ENCODE results near the gene INPP5A.
"Not testable (repeated sequence)": the region's sequence is repeated elsewhere in the genome, so short reads cannot be mapped to it uniquely, and the experiment has no call there.

INPP5A gene

GRCh38 chr10:132815168-132815857, 277.7 kb downstream of the INPP5A start:
- DNase-seq (ENCODE audit: low read depth in 3 of 3): no peak

- no peak for DNase-seq (ENCODE audit: low read depth in 3 of 3)
Observed at GRCh38 chr10:132816718-132817117, 279.1 kb downstream of the INPP5A start.

- DNase-seq (ENCODE audit: low read depth in 3 of 3): no peak
Observed at GRCh38 chr10:132817701-132818211, 280.2 kb downstream of the INPP5A start.

DNA sequence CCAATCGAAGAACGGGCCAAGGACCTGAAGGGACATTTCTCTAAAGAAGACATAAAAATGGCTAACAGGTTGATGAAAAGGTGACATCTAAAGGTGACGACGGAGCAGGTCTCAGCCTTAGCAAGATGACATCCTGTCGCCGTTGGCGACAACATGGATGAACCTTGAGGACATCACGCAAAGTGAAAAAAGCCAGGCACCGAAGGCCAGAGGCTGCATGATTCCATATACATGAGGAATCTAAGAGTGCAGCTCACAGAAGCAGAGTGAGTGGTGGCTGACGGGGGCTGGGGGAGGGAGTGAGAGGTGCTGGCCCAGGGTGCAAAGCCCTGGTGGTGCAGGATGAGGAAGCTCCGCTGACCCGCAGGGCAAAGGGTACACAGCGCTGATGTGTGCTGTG, 282.5 kb downstream of the INPP5A start:
- DNase-seq (ENCODE audit: low read depth in 3 of 3): no peak

- not testable (repeated sequence) for DNase-seq (ENCODE audit: low read depth in 3 of 3)
Observed at GRCh38 chr10:132825783-132826523, 288.4 kb downstream of the INPP5A start.

GRCh38 chr10:132826524-132827422, 289.2 kb downstream of the INPP5A start:
- no peak for DNase-seq (ENCODE audit: low read depth in 3 of 3)

DNA sequence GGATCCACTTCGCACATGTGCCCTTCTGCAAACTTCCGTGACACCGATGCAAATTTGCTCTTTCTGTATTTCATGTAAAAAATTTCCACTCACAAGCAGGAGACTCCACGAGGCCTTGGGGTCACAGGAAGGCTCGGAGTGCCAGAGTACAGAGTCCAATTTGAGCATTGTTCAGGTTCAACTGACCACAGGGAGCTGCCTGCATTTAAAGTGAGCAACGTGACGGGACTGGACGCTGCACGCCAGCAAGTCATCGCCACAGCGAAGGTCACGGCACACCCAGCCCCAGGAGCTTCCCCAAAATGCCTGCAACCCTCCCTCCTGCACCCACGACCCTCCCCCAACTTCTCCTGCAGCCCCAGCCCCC, 289.8 kb downstream of the INPP5A start:
- DNase-seq (ENCODE audit: low read depth in 3 of 3): no peak

- DNase-seq (ENCODE audit: low read depth in 3 of 3): no peak
Observed at GRCh38 chr10:132827861-132828539, 290.4 kb downstream of the INPP5A start.

GRCh38 chr10:132828681-132829080, 291.1 kb downstream of the INPP5A start:
- no peak for DNase-seq (ENCODE audit: low read depth in 3 of 3)

DNA sequence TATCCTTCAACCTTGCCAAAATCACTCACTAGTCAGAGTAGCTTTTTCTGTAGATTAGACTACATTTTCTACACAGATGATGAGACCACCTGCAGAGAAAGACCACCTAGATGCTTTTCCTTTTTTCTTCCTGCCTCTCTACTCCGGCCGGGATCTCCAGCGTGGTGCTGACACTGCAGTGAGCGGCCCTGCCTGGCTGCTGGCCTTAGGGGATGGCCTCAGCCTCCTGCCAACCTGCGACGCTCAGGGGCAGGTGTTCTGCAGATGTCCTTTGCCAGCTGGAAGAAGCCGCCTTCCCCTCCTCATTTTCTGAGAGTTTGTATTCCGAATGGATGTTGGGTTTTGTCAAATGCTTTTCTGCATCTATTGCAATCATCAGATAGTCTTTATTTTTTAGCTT, 291.8 kb downstream of the INPP5A start:
- no peak for DNase-seq (ENCODE audit: low read depth in 3 of 3)

DNA sequence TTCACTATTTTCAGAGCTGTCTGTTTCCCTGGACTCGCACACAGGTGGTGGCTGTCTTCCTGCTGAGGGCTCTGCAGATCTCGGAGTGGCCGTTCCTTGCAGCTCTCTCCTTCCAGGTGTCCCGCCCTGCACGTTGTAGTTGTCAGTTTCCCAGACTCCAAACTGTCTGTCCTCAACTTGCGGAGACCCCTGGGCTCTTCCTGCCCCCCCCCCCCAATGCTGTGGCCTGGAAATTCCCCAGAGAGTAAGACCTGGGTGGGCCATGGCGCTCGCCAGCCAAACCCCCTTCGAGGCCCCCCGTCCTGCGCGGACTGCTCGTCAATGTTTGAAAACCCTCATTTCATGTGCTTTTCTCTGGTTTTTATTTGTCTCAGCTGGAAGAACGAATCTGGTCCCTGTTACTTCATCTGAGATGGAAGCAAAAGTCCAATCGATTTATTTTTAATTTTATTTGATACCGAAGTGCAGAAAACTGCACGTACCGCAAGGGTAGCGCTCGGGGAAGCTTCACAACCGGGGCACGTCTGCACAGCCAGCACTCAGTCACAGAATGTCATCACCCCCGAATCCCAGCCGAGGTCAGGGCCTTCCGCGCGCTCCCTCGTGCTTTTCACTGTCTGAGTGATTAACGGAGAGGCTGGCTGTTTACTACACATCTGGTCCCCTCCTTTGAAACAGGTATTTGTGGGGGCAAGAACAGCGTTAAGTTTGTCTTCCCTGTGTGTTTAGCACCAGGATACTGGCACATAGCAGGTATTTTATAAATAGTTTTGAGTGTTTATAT, 294.8 kb downstream of the INPP5A start:
- no peak for DNase-seq (ENCODE audit: low read depth in 3 of 3)
